Glomerular visceral epithelial cell (primary cell): ENCODE results near the gene VOPP1.
A peak's percentile ranks its signal among the peaks of the same experiment; 100 is the strongest.

Experiments
- DNase-seq: peaks from one replicate; pipeline ENCODE4 v3.0.0-alpha.2; 2016; ENCODE audit errors: extremely low spot score

VOPP1 gene

GRCh38 chr7:55435466-55435865 is 136.8 kb downstream of the VOPP1 start:
- no peak for DNase-seq

- peak; percentile 50 for DNase-seq
Observed at GRCh38 chr7:55432939-55433784, 139.1 kb downstream of the VOPP1 start.

GRCh38 chr7:55432506-55432905 is 139.8 kb downstream of the VOPP1 start:
- DNase-seq, result no peak

- no peak for DNase-seq
Observed at GRCh38 chr7:55431898-55432297, 140.4 kb downstream of the VOPP1 start.

- DNase-seq, result no peak
Observed at GRCh38 chr7:55429835-55430499, 142.3 kb downstream of the VOPP1 start.

GRCh38 chr7:55427800-55428199 is 144.5 kb downstream of the VOPP1 start:
- no peak for DNase-seq

- no peak for DNase-seq
Observed at GRCh38 chr7:55427342-55427741, 145.0 kb downstream of the VOPP1 start.

GRCh38 chr7:55426676-55427075 is 145.6 kb downstream of the VOPP1 start:
- DNase-seq, result no peak

- DNase-seq, result no peak
Observed at GRCh38 chr7:55425141-55425752, 147.1 kb downstream of the VOPP1 start.

- peak; percentile 12 for DNase-seq
Observed at GRCh38 chr7:55423891-55424290, 148.4 kb downstream of the VOPP1 start.

GRCh38 chr7:55423277-55423711 is 149.0 kb downstream of the VOPP1 start:
- DNase-seq, result peak; percentile 24
